Measurements from ENCODE around the gene MCM9.
A peak's percentile ranks its signal among the peaks of the same experiment; 100 is the strongest.

The MCM9 gene

GRCh38 chr6:118935331-118935668, 341 bp upstream of the MCM9 start:
- no CpG with 5 or more reads among the region's 1 CpG for WGBS (ENCODE audit: insufficient coverage)
- POLR2A ChIA-PET = interaction anchor here (1.0 kb wide), 1 partner anchor 38 kb away, joined by 3 read pairs; no protein-coding TSS in a partner anchor
- DNase-seq = no peak
- H3K9me3 ChIP-seq (ENCODE audit: control extremely low read depth in 1 of 5, control insufficient read depth in 4 of 5, insufficient read depth in 2 of 5, low read depth in 1 of 5, low read length in 4 of 5) = peaks cover 0 to 6% (median under 1%) of the 10 kb centered on the region in 5 experiments
- H3K27ac ChIP-seq (ENCODE audit: insufficient read depth in 1 of 2, low read depth in 1 of 2, low read length in 2 of 2, poor library complexity in 1 of 2, severe bottlenecking in 2 of 2) = peak overlapping the region; percentile 76 to 93
- CTCF ChIA-PET = interaction anchor here (0.8 to 1.1 kb wide), 2 partner anchors 16 to 28 kb away, joined by 3 to 4 read pairs; no protein-coding TSS in a partner anchor
- peak overlapping the region; percentile 79 to 96 (median 94) for H3K4me3 ChIP-seq (ENCODE audit: control insufficient read depth in 1 of 7, extremely low read depth in 1 of 7, insufficient read depth in 4 of 7, low read depth in 2 of 7, low read length in 6 of 7)
- H3K27me3 ChIP-seq (replicated peaks in 2 of 5; ENCODE audit: control insufficient read depth in 4 of 5, insufficient read depth in 5 of 5, low read length in 4 of 5) = no peaks in the 10 kb centered on the region
- peaks cover 8 to 17% (median 9%) of the 10 kb centered on the region in 4 experiments for H3K36me3 ChIP-seq (ENCODE audit: control insufficient read depth in 4 of 4, insufficient read depth in 4 of 4, low read length in 3 of 4)
- peaks cover 4 to 16% (median 13%) of the 10 kb centered on the region in 4 experiments for H3K4me1 ChIP-seq (ENCODE audit: control extremely low read depth in 1 of 4, control insufficient read depth in 4 of 4, insufficient read depth in 4 of 4, low read length in 3 of 4)

GRCh38 chr6:118933855-118934460, 1.0 kb downstream of the MCM9 start:
- H3K27me3 ChIP-seq (replicated peaks in 2 of 5; ENCODE audit: control insufficient read depth in 4 of 5, insufficient read depth in 5 of 5, low read length in 4 of 5) = no peaks in the 10 kb centered on the region
- 40% methylated on average over 5 of the region's 8 CpGs for WGBS (ENCODE audit: insufficient coverage)
- peak overlapping the region in 6 of 7 experiments; percentile 79 to 96 (median 95) for H3K4me3 ChIP-seq (ENCODE audit: control insufficient read depth in 1 of 7, extremely low read depth in 1 of 7, insufficient read depth in 4 of 7, low read depth in 2 of 7, low read length in 6 of 7)
- ChIA-PET POLR2A (interaction anchor here (0.6 to 1.2 kb wide), 3 partner anchors 24 to 374 kb away, joined by 3 read pairs; no protein-coding TSS in a partner anchor), CTCF (interaction anchor here (0.6 kb wide), 1 partner anchor 11 kb away, joined by 4 read pairs; no protein-coding TSS in a partner anchor)
- H3K36me3 ChIP-seq (ENCODE audit: control insufficient read depth in 4 of 4, insufficient read depth in 4 of 4, low read length in 3 of 4) = peaks cover 3 to 17% (median 11%) of the 10 kb centered on the region in 4 experiments
- peaks cover 4 to 16% (median 13%) of the 10 kb centered on the region in 4 experiments for H3K4me1 ChIP-seq (ENCODE audit: control extremely low read depth in 1 of 4, control insufficient read depth in 4 of 4, insufficient read depth in 4 of 4, low read length in 3 of 4)
- H3K27ac ChIP-seq (ENCODE audit: insufficient read depth in 1 of 2, low read depth in 1 of 2, low read length in 2 of 2, poor library complexity in 1 of 2, severe bottlenecking in 2 of 2) = no peak overlapping the region
- peaks cover 0 to 6% (median 0%) of the 10 kb centered on the region in 5 experiments for H3K9me3 ChIP-seq (ENCODE audit: control extremely low read depth in 1 of 5, control insufficient read depth in 4 of 5, insufficient read depth in 2 of 5, low read depth in 1 of 5, low read length in 4 of 5)
- no peak for DNase-seq

- DNase-seq = no peak
- Histone ChIP-seq H3K27me3 (replicated peaks in 2 of 5; ENCODE audit: control insufficient read depth in 4 of 5, insufficient read depth in 5 of 5, low read length in 4 of 5) (no peaks in the 10 kb centered on the region), H3K9me3 (ENCODE audit: control extremely low read depth in 1 of 5, control insufficient read depth in 4 of 5, insufficient read depth in 2 of 5, low read depth in 1 of 5, low read length in 4 of 5) (peaks cover 0 to 6% (median 0%) of the 10 kb centered on the region in 5 experiments), H3K4me3 (ENCODE audit: control insufficient read depth in 1 of 7, extremely low read depth in 1 of 7, insufficient read depth in 4 of 7, low read depth in 2 of 7, low read length in 6 of 7) (no peak overlapping the region), H3K27ac (ENCODE audit: insufficient read depth in 1 of 2, low read depth in 1 of 2, low read length in 2 of 2, poor library complexity in 1 of 2, severe bottlenecking in 2 of 2) (no peak overlapping the region), H3K4me1 (ENCODE audit: control extremely low read depth in 1 of 4, control insufficient read depth in 4 of 4, insufficient read depth in 4 of 4, low read length in 3 of 4) (peaks cover 4 to 16% (median 13%) of the 10 kb centered on the region in 4 experiments), H3K36me3 (ENCODE audit: control insufficient read depth in 4 of 4, insufficient read depth in 4 of 4, low read length in 3 of 4) (peaks cover 6 to 29% (median 18%) of the 10 kb centered on the region in 4 experiments)
- ChIA-PET POLR2A (no interaction called here), CTCF (no interaction called here)
- WGBS (ENCODE audit: insufficient coverage) = 88% methylated on average over 1 of the region's 2 CpGs
Measured at GRCh38 chr6:118932421-118932820, 2.5 kb downstream of the MCM9 start.

GRCh38 chr6:118931436-118931835, 3.5 kb downstream of the MCM9 start:
- no peak for DNase-seq
- H3K4me3 ChIP-seq (ENCODE audit: control insufficient read depth in 1 of 7, extremely low read depth in 1 of 7, insufficient read depth in 4 of 7, low read depth in 2 of 7, low read length in 6 of 7) = no peak overlapping the region
- POLR2A ChIA-PET = no interaction called here
- no peaks in the 10 kb centered on the region for H3K27me3 ChIP-seq (replicated peaks in 2 of 5; ENCODE audit: control insufficient read depth in 4 of 5, insufficient read depth in 5 of 5, low read length in 4 of 5)
- peaks cover 6 to 36% (median 22%) of the 10 kb centered on the region in 4 experiments for H3K36me3 ChIP-seq (ENCODE audit: control insufficient read depth in 4 of 4, insufficient read depth in 4 of 4, low read length in 3 of 4)
- CTCF ChIA-PET = no interaction called here
- H3K4me1 ChIP-seq (ENCODE audit: control extremely low read depth in 1 of 4, control insufficient read depth in 4 of 4, insufficient read depth in 4 of 4, low read length in 3 of 4) = peaks cover 4 to 16% (median 13%) of the 10 kb centered on the region in 4 experiments
- peaks cover 0 to under 1% (median 0%) of the 10 kb centered on the region in 5 experiments for H3K9me3 ChIP-seq (ENCODE audit: control extremely low read depth in 1 of 5, control insufficient read depth in 4 of 5, insufficient read depth in 2 of 5, low read depth in 1 of 5, low read length in 4 of 5)
- no peak overlapping the region for H3K27ac ChIP-seq (ENCODE audit: insufficient read depth in 1 of 2, low read depth in 1 of 2, low read length in 2 of 2, poor library complexity in 1 of 2, severe bottlenecking in 2 of 2)
- 94% methylated on average over 2 of the region's 5 CpGs for WGBS (ENCODE audit: insufficient coverage)

GRCh38 chr6:118930680-118931079, 4.3 kb downstream of the MCM9 start:
- no peaks in the 10 kb centered on the region for H3K27me3 ChIP-seq (replicated peaks in 2 of 5; ENCODE audit: control insufficient read depth in 4 of 5, insufficient read depth in 5 of 5, low read length in 4 of 5)
- peaks cover 11 to 37% (median 23%) of the 10 kb centered on the region in 4 experiments for H3K36me3 ChIP-seq (ENCODE audit: control insufficient read depth in 4 of 4, insufficient read depth in 4 of 4, low read length in 3 of 4)
- H3K4me1 ChIP-seq (ENCODE audit: control extremely low read depth in 1 of 4, control insufficient read depth in 4 of 4, insufficient read depth in 4 of 4, low read length in 3 of 4) = peaks cover 4 to 14% (median 10%) of the 10 kb centered on the region in 4 experiments
- H3K27ac ChIP-seq (ENCODE audit: insufficient read depth in 1 of 2, low read depth in 1 of 2, low read length in 2 of 2, poor library complexity in 1 of 2, severe bottlenecking in 2 of 2) = no peak overlapping the region
- ChIA-PET POLR2A (no interaction called here), CTCF (interaction anchor here (2.8 kb wide), 1 partner anchor 34 kb away, joined by 9 read pairs; no protein-coding TSS in a partner anchor)
- WGBS (ENCODE audit: insufficient coverage) = 100% methylated on average over 2 of the region's 3 CpGs
- no peak for DNase-seq
- no peaks in the 10 kb centered on the region for H3K9me3 ChIP-seq (ENCODE audit: control extremely low read depth in 1 of 5, control insufficient read depth in 4 of 5, insufficient read depth in 2 of 5, low read depth in 1 of 5, low read length in 4 of 5)
- H3K4me3 ChIP-seq (ENCODE audit: control insufficient read depth in 1 of 7, extremely low read depth in 1 of 7, insufficient read depth in 4 of 7, low read depth in 2 of 7, low read length in 6 of 7) = no peak overlapping the region

GRCh38 chr6:118923035-118923434, 11.9 kb downstream of the MCM9 start:
- POLR2A ChIA-PET = no interaction called here
- WGBS (ENCODE audit: insufficient coverage) = 100% methylated on average over 1 of the region's 3 CpGs
- Histone ChIP-seq H3K27me3 (replicated peaks in 2 of 5; ENCODE audit: control insufficient read depth in 4 of 5, insufficient read depth in 5 of 5, low read length in 4 of 5) (no peaks in the 10 kb centered on the region), H3K4me3 (ENCODE audit: control insufficient read depth in 1 of 7, extremely low read depth in 1 of 7, insufficient read depth in 4 of 7, low read depth in 2 of 7, low read length in 6 of 7) (no peak overlapping the region), H3K27ac (ENCODE audit: insufficient read depth in 1 of 2, low read depth in 1 of 2, low read length in 2 of 2, poor library complexity in 1 of 2, severe bottlenecking in 2 of 2) (no peak overlapping the region), H3K36me3 (ENCODE audit: control insufficient read depth in 4 of 4, insufficient read depth in 4 of 4, low read length in 3 of 4) (peaks cover 18 to 79% (median 44%) of the 10 kb centered on the region in 4 experiments), H3K9me3 (ENCODE audit: control extremely low read depth in 1 of 5, control insufficient read depth in 4 of 5, insufficient read depth in 2 of 5, low read depth in 1 of 5, low read length in 4 of 5) (no peaks in the 10 kb centered on the region), H3K4me1 (ENCODE audit: control extremely low read depth in 1 of 4, control insufficient read depth in 4 of 4, insufficient read depth in 4 of 4, low read length in 3 of 4) (no peaks in the 10 kb centered on the region)
- CTCF ChIA-PET = interaction anchor here (0.6 to 1.3 kb wide), 3 partner anchors 8 to 12 kb away, joined by 3 to 4 read pairs (median 3); no protein-coding TSS in a partner anchor
- DNase-seq = no peak

- H3K27ac ChIP-seq (ENCODE audit: insufficient read depth in 1 of 2, low read depth in 1 of 2, low read length in 2 of 2, poor library complexity in 1 of 2, severe bottlenecking in 2 of 2) = no peak overlapping the region
- no peak overlapping the region for H3K4me3 ChIP-seq (ENCODE audit: control insufficient read depth in 1 of 7, extremely low read depth in 1 of 7, insufficient read depth in 4 of 7, low read depth in 2 of 7, low read length in 6 of 7)
- H3K4me1 ChIP-seq (ENCODE audit: control extremely low read depth in 1 of 4, control insufficient read depth in 4 of 4, insufficient read depth in 4 of 4, low read length in 3 of 4) = no peaks in the 10 kb centered on the region
- H3K36me3 ChIP-seq (ENCODE audit: control insufficient read depth in 4 of 4, insufficient read depth in 4 of 4, low read length in 3 of 4) = peaks cover 17 to 77% (median 43%) of the 10 kb centered on the region in 4 experiments
- ChIA-PET POLR2A (no interaction called here), CTCF (no interaction called here)
- H3K27me3 ChIP-seq (replicated peaks in 2 of 5; ENCODE audit: control insufficient read depth in 4 of 5, insufficient read depth in 5 of 5, low read length in 4 of 5) = no peaks in the 10 kb centered on the region
- no peak for DNase-seq
- WGBS (ENCODE audit: insufficient coverage) = 100% methylated on average over 1 of the region's 1 CpG
- no peaks in the 10 kb centered on the region for H3K9me3 ChIP-seq (ENCODE audit: control extremely low read depth in 1 of 5, control insufficient read depth in 4 of 5, insufficient read depth in 2 of 5, low read depth in 1 of 5, low read length in 4 of 5)
Measured at GRCh38 chr6:118921084-118921483, 13.9 kb downstream of the MCM9 start.
